PC-9 (cell line): ENCODE data around the gene CNDP1. TPM values are rescaled to one million over a fixed set of nuclear protein-coding genes. Genes with fewer than 3 reads are reported as not detected.

Source experiments
- BruUV-seq: library from RNA; stranded (reverse); fragments of 400-500 nt; replicated peaks from 2 replicates; lab custom pipeline; 2021; lab: Mats Ljungman, UMichigan
- CTCF ChIA-PET: fragments of 300-600 bp; sonication (Branson Sonifier 250); formaldehyde crosslinking; loops from one replicate; lab custom pipeline; 2022; ENCODE audit warnings: antibody characterized with exemption; lab: Charles Lee
- POLR2A ChIA-PET: fragments of 300-600 bp; sonication (Branson Sonifier 250); formaldehyde crosslinking; loops from one replicate; lab custom pipeline; 2022; ENCODE audit warnings: antibody characterized with exemption; ENCODE audit not compliant: unreplicated experiment; lab: Charles Lee
- DNase-seq, 2 experiments: peaks; one replicate each; pipeline versions ENCODE4 v3.0.0 to v3.0.0-alpha.2; 2015 to 2022; ENCODE audit warnings: mixed read lengths in 1 of 2
- H2AFZ ChIP-seq: fragments of 200-600 bp; sonication (generic); 2 replicates; pipeline ENCODE4 v1.8.1; 2017; ENCODE audit warnings: antibody characterized with exemption
- H3F3A ChIP-seq: fragments of 200-600 bp; sonication (generic); 2 replicates; pipeline ENCODE4 v1.8.1; 2017; ENCODE audit warnings: antibody characterized with exemption, mild to moderate bottlenecking, low read depth; ENCODE audit not compliant: insufficient read depth
- H3K27ac ChIP-seq: fragments of 200-600 bp; sonication (generic); 2 replicates; pipeline ENCODE4 v1.6.1; 2016; ENCODE audit warnings: mixed run types
- H3K27me3 ChIP-seq: fragments of 200-600 bp; sonication (generic); 2 replicates; pipeline ENCODE4 v1.6.1; 2016; ENCODE audit warnings: low read depth, mixed run types; ENCODE audit not compliant: insufficient read depth
- H3K36me3 ChIP-seq: fragments of 200-600 bp; sonication (generic); 2 replicates; pipeline ENCODE4 v1.6.1; 2016; ENCODE audit warnings: low read depth, mixed run types
- H3K4me1 ChIP-seq: fragments of 200-600 bp; sonication (generic); replicated peaks from 2 replicates; pipeline ENCODE4 v1.6.1; 2016; ENCODE audit warnings: mixed run types; ENCODE audit not compliant: insufficient read depth
- H3K4me2 ChIP-seq: fragments of 200-600 bp; sonication (generic); 2 replicates; pipeline ENCODE4 v1.6.1; 2017; ENCODE audit warnings: mixed run types
- H3K4me3 ChIP-seq: fragments of 200-600 bp; sonication (generic); 2 replicates; pipeline ENCODE4 v1.6.1; 2016; ENCODE audit warnings: mixed run types
- H3K79me2 ChIP-seq: fragments of 200-600 bp; sonication (generic); 2 replicates; pipeline ENCODE4 v1.6.1; 2017; ENCODE audit warnings: low read depth, mixed run types
- H3K9me2 ChIP-seq: fragments of 200-600 bp; sonication (generic); 2 replicates; pipeline ENCODE4 v1.8.1; 2017; ENCODE audit warnings: mild to moderate bottlenecking; ENCODE audit not compliant: insufficient read depth
- H3K9me3 ChIP-seq: fragments of 200-600 bp; sonication (generic); 2 replicates; pipeline ENCODE4 v1.8.1; 2016; ENCODE audit warnings: low read depth; ENCODE audit not compliant: insufficient read depth
- H4K20me1 ChIP-seq: fragments of 200-600 bp; sonication (generic); 2 replicates; pipeline ENCODE4 v1.8.1; 2017; ENCODE audit not compliant: insufficient read depth
- CTCF ChIP-seq: fragments of 200-600 bp; sonication (generic); conservative IDR thresholded peaks from 2 replicates; pipeline ENCODE4 v1.6.1; 2017; ENCODE audit warnings: mixed run types, antibody characterized with exemption, mild to moderate bottlenecking, moderate library complexity
- EZH2 ChIP-seq: fragments of 200-600 bp; sonication (generic); IDR thresholded peaks from 2 replicates; pipeline ENCODE4 v1.8.0; 2017; ENCODE audit warnings: antibody characterized with exemption, low read depth
- intact Hi-C: fragments of 100-400 bp; cut with micrococcal nuclease; formaldehyde crosslinking; loops from one replicate; pipeline ENCODE4 v1.10.0; 2022; ENCODE audit not compliant: unreplicated experiment
- total RNA-seq: library from RNA; stranded (reverse); gene quantifications from 2 replicates; pipeline ENCODE4 v1.2.3, GENCODE V29; 2021

Gene CNDP1
- total RNA-seq, 1 experiment from 2014 or later = not detected

GRCh38 chr18:74577019-74577418, 42.7 kb downstream of the CNDP1 start:
- H4K20me1 ChIP-seq = no peaks in the 10 kb centered on the region
- H3K9me3 ChIP-seq = no peaks in the 10 kb centered on the region
- no peak overlapping the region for H3K4me2 ChIP-seq
- intact Hi-C loops = no loop called here
- ChIA-PET POLR2A (no interaction called here), CTCF (no interaction called here)
- DNase-seq = no peak
- no TSS peak for BruUV-seq
- H3K27me3 ChIP-seq = peaks cover 91% of the 10 kb centered on the region
- H3K4me3 ChIP-seq = no peak overlapping the region
- H3K27ac ChIP-seq = no peak overlapping the region
- H3K4me1 ChIP-seq = no peaks in the 10 kb centered on the region
- H2AFZ ChIP-seq = no peak overlapping the region
- no peaks in the 10 kb centered on the region for H3K9me2 ChIP-seq
- H3K36me3 ChIP-seq = no peaks in the 10 kb centered on the region
- no peaks in the 10 kb centered on the region for H3F3A ChIP-seq
- no peak for TF ChIP-seq EZH2
- no peak for TF ChIP-seq CTCF
- no peaks in the 10 kb centered on the region for H3K79me2 ChIP-seq

GRCh38 chr18:74579496-74580065, 45.3 kb downstream of the CNDP1 start:
- DNase-seq = no peak
- Histone ChIP-seq H3K4me1 (no peaks in the 10 kb centered on the region), H3F3A (no peaks in the 10 kb centered on the region), H3K9me2 (no peaks in the 10 kb centered on the region), H3K9me3 (no peaks in the 10 kb centered on the region), H3K4me2 (no peak overlapping the region), H3K79me2 (no peaks in the 10 kb centered on the region), H2AFZ (no peak overlapping the region), H4K20me1 (no peaks in the 10 kb centered on the region), H3K4me3 (no peak overlapping the region), H3K27ac (no peak overlapping the region), H3K27me3 (peaks cover 91% of the 10 kb centered on the region), H3K36me3 (no peaks in the 10 kb centered on the region)
- CTCF ChIA-PET = interaction anchor here (0.7 kb wide), 1 partner anchor 529 kb away, joined by 3 read pairs; no protein-coding TSS in a partner anchor
- intact Hi-C loops = no loop called here
- BruUV-seq = no TSS peak
- TF ChIP-seq CTCF (no peak), EZH2 (no peak)
- POLR2A ChIA-PET = no interaction called here

GRCh38 chr18:74582642-74583041, 48.3 kb downstream of the CNDP1 start:
- no TSS peak for BruUV-seq

More at GRCh38 chr18:74582642-74583041, 48.3 kb downstream of the CNDP1 start:
- H3K9me3 ChIP-seq = no peaks in the 10 kb centered on the region
- H2AFZ ChIP-seq = no peak overlapping the region
- no peak overlapping the region for H3K27ac ChIP-seq
- peaks cover 94% of the 10 kb centered on the region for H3K27me3 ChIP-seq
- POLR2A ChIA-PET = no interaction called here
- CTCF ChIA-PET = no interaction called here
- H3K36me3 ChIP-seq = no peaks in the 10 kb centered on the region
- no peak overlapping the region for H3K4me3 ChIP-seq
- no peak overlapping the region for H3K4me2 ChIP-seq
- no peaks in the 10 kb centered on the region for H3K79me2 ChIP-seq
- intact Hi-C loops = no loop called here
- no peak for DNase-seq
- no peaks in the 10 kb centered on the region for H4K20me1 ChIP-seq
- H3K9me2 ChIP-seq = no peaks in the 10 kb centered on the region
- H3K4me1 ChIP-seq = no peaks in the 10 kb centered on the region
- H3F3A ChIP-seq = no peaks in the 10 kb centered on the region
- TF ChIP-seq CTCF = no peak
